Neural progenitor cell (in vitro differentiated cells): Measurements from ENCODE around the gene CTDP1. TPM values are rescaled to one million over a fixed set of nuclear protein-coding genes. Genes with fewer than 3 reads are reported as not detected.

ENCODE experiments used
- DNase-seq: peaks from one replicate; pipeline ENCODE4 v3.0.0-alpha.2; 2016; ENCODE audit warnings: low spot score
- H2AFZ ChIP-seq: fragments of 200-600 bp; sonication (generic); replicated peaks from 2 replicates; pipeline ENCODE4 v1.6.1; 2016; ENCODE audit warnings: antibody characterized with exemption
- H3F3A ChIP-seq: fragments of 200-600 bp; sonication (generic); 2 replicates; pipeline ENCODE4 v1.6.1; 2016; ENCODE audit warnings: antibody characterized with exemption, low read depth
- H3K27ac ChIP-seq: fragments of 200-600 bp; sonication (generic); 2 replicates; pipeline ENCODE4 v1.5.1; 2016; ENCODE audit warnings: mild to moderate bottlenecking
- H3K27me3 ChIP-seq: fragments of 200-600 bp; sonication (generic); 2 replicates; pipeline ENCODE4 v1.6.1; 2016; ENCODE audit warnings: mild to moderate bottlenecking, moderate library complexity
- H3K36me3 ChIP-seq: fragments of 200-600 bp; sonication (generic); 2 replicates; pipeline ENCODE4 v1.5.1; 2016
- H3K4me1 ChIP-seq: fragments of 200-600 bp; sonication (generic); 2 replicates; pipeline ENCODE4 v1.6.1; 2016; ENCODE audit warnings: mixed run types
- H3K4me2 ChIP-seq: fragments of 200-600 bp; sonication (generic); 2 replicates; pipeline ENCODE4 v1.6.1; 2016
- H3K4me3 ChIP-seq: fragments of 200-600 bp; sonication (generic); 2 replicates; pipeline ENCODE4 v1.5.1; 2016
- H3K79me2 ChIP-seq: fragments of 200-600 bp; sonication (generic); 2 replicates; pipeline ENCODE4 v1.6.1; 2016; ENCODE audit warnings: low read depth
- H3K9ac ChIP-seq: fragments of 200-600 bp; sonication (generic); 2 replicates; pipeline ENCODE4 v1.6.1; 2016
- H3K9me3 ChIP-seq: fragments of 200-600 bp; sonication (generic); 2 replicates; pipeline ENCODE4 v1.5.1; 2016; ENCODE audit warnings: low read depth
- H4K20me1 ChIP-seq: fragments of 200-600 bp; sonication (generic); 2 replicates; pipeline ENCODE4 v1.6.1; 2016; ENCODE audit warnings: low read depth
- H3K27ac Mint-ChIP-seq: 3 replicates; pipeline ENCODE4 v1.8.0; 2021; ENCODE audit warnings: mixed read lengths
- H3K27me3 Mint-ChIP-seq: 2 replicates; pipeline ENCODE4 v1.8.0; 2022; ENCODE audit warnings: low read depth, mild to moderate bottlenecking, inconsistent platforms, moderate library complexity, mixed read lengths; ENCODE audit not compliant: insufficient read depth
- H3K36me3 Mint-ChIP-seq: 3 replicates; pipeline ENCODE4 v1.8.0; 2021; ENCODE audit warnings: mixed read lengths
- H3K4me1 Mint-ChIP-seq: 3 replicates; pipeline ENCODE4 v1.8.0; 2021; ENCODE audit warnings: mixed read lengths
- H3K4me3 Mint-ChIP-seq: 3 replicates; pipeline ENCODE4 v1.8.0; 2021; ENCODE audit warnings: mild to moderate bottlenecking, moderate library complexity, mixed read lengths
- H3K9me3 Mint-ChIP-seq: 3 replicates; pipeline ENCODE4 v1.8.0; 2020; ENCODE audit warnings: mixed read lengths
- CTCF ChIP-seq: fragments of 200-600 bp; sonication (generic); IDR thresholded peaks from 2 replicates; pipeline ENCODE4 v1.5.1; 2017; ENCODE audit warnings: antibody characterized with exemption, mild to moderate bottlenecking
- EZH2 ChIP-seq: fragments of 200-600 bp; sonication (generic); IDR thresholded peaks from 2 replicates; pipeline ENCODE4 v1.6.1; 2017; ENCODE audit warnings: antibody characterized with exemption, mild to moderate bottlenecking, moderate library complexity
- EZH2phosphoT487 ChIP-seq: fragments of 200-600 bp; sonication (generic); IDR thresholded peaks from 2 replicates; pipeline ENCODE4 v1.6.1; 2017; ENCODE audit warnings: antibody characterized with exemption
- total RNA-seq: library from RNA; depleted of rRNA; stranded (reverse); fragments of >200 nt; gene quantifications from 2 replicates; pipeline ENCODE4 v1.2.3, GENCODE V29; 2015; ENCODE audit warnings: low replicate concordance

Gene CTDP1
- total RNA-seq, 1 donor from 2014 or later = 11.8 TPM

- peaks cover 4% of the 10 kb centered on the region for H3K4me1 Mint-ChIP-seq
- Histone ChIP-seq H3K4me1 (no peaks in the 10 kb centered on the region), H3K36me3 (no peaks in the 10 kb centered on the region), H3K79me2 (no peaks in the 10 kb centered on the region), H4K20me1 (no peaks in the 10 kb centered on the region), H3F3A (no peaks in the 10 kb centered on the region), H3K27ac (no peak overlapping the region), H3K9ac (no peak overlapping the region), H2AFZ (no peak overlapping the region), H3K4me2 (no peak overlapping the region), H3K27me3 (peaks cover 14% of the 10 kb centered on the region), H3K4me3 (no peak overlapping the region), H3K9me3 (peaks cover 5% of the 10 kb centered on the region)
- peaks cover 25% of the 10 kb centered on the region for H3K27me3 Mint-ChIP-seq
- TF ChIP-seq CTCF (no peak), EZH2phosphoT487 (no peak), EZH2 (no peak)
- no peaks in the 10 kb centered on the region for H3K36me3 Mint-ChIP-seq
- H3K27ac Mint-ChIP-seq = peak overlapping the region; percentile 66
- H3K4me3 Mint-ChIP-seq = peak overlapping the region; percentile 48
- no peak for DNase-seq
- peaks cover 13% of the 10 kb centered on the region for H3K9me3 Mint-ChIP-seq
Measured at GRCh38 chr18:79772865-79773696, 93.5 kb downstream of the CTDP1 start.

GRCh38 chr18:79774111-79774510 is 94.5 kb downstream of the CTDP1 start:
- H3K36me3 Mint-ChIP-seq = no peaks in the 10 kb centered on the region
- Histone ChIP-seq H3K79me2 (no peaks in the 10 kb centered on the region), H3K4me3 (no peak overlapping the region), H3K27ac (no peak overlapping the region), H4K20me1 (no peaks in the 10 kb centered on the region), H2AFZ (no peak overlapping the region), H3K36me3 (no peaks in the 10 kb centered on the region), H3K4me1 (no peaks in the 10 kb centered on the region), H3F3A (no peaks in the 10 kb centered on the region), H3K9me3 (no peaks in the 10 kb centered on the region), H3K4me2 (no peak overlapping the region), H3K9ac (no peak overlapping the region), H3K27me3 (peaks cover 14% of the 10 kb centered on the region)
- TF ChIP-seq EZH2phosphoT487 (no peak), EZH2 (no peak), CTCF (no peak)
- peaks cover 4% of the 10 kb centered on the region for H3K4me1 Mint-ChIP-seq
- peaks cover 31% of the 10 kb centered on the region for H3K27me3 Mint-ChIP-seq
- H3K4me3 Mint-ChIP-seq = no peak overlapping the region
- DNase-seq = no peak
- peaks cover 7% of the 10 kb centered on the region for H3K9me3 Mint-ChIP-seq
- H3K27ac Mint-ChIP-seq = no peak overlapping the region

- no peak for DNase-seq
- Mint-ChIP-seq H3K9me3 (peaks cover 3% of the 10 kb centered on the region), H3K4me3 (no peak overlapping the region), H3K27me3 (peaks cover 34% of the 10 kb centered on the region), H3K27ac (no peak overlapping the region), H3K4me1 (peaks cover 4% of the 10 kb centered on the region), H3K36me3 (no peaks in the 10 kb centered on the region)
- Histone ChIP-seq H3K9ac (no peak overlapping the region), H3K4me2 (no peak overlapping the region), H3K79me2 (no peaks in the 10 kb centered on the region), H3K4me1 (no peaks in the 10 kb centered on the region), H2AFZ (no peak overlapping the region), H4K20me1 (no peaks in the 10 kb centered on the region), H3F3A (no peaks in the 10 kb centered on the region), H3K4me3 (no peak overlapping the region), H3K9me3 (no peaks in the 10 kb centered on the region), H3K27me3 (peaks cover 14% of the 10 kb centered on the region), H3K27ac (no peak overlapping the region), H3K36me3 (no peaks in the 10 kb centered on the region)
- no peak for TF ChIP-seq EZH2
- no peak for TF ChIP-seq CTCF
- no peak for TF ChIP-seq EZH2phosphoT487
Measured at GRCh38 chr18:79775441-79776221, 96.0 kb downstream of the CTDP1 start.
